WTC11 (cell line): ENCODE results near the gene KCNK5. TPM values are rescaled to one million over a fixed set of nuclear protein-coding genes. Genes with fewer than 3 reads are reported as not detected.

Source experiments
- ATAC-seq: fragments of 200-7000 bp; cut with Tn5 transposase; 2 replicates; pipeline ENCODE4 v1.10.0; 2021; ENCODE audit warnings: mild to moderate bottlenecking, moderate library complexity
- CTCF ChIA-PET: fragments of 300-600 bp; sonication (Branson Sonifier 250); formaldehyde crosslinking; loops from one replicate; lab custom pipeline; 2021; ENCODE audit warnings: antibody characterized with exemption; lab: Charles Lee
- POLR2A ChIA-PET: fragments of 350-600 bp; sonication (Branson Sonifier 250); formaldehyde crosslinking; loops from one replicate; lab custom pipeline; 2021; ENCODE audit warnings: antibody characterized with exemption; lab: Charles Lee
- DNase-seq: peaks from one replicate; pipeline ENCODE4 v3.0.0; 2021; ENCODE audit warnings: low spot score
- H3K27ac Mint-ChIP-seq: 2 replicates; pipeline ENCODE4 v1.8.0; 2021; ENCODE audit warnings: mixed read lengths
- H3K27me3 Mint-ChIP-seq: 2 replicates; pipeline ENCODE4 v1.8.0; 2021; ENCODE audit warnings: low read depth, mild to moderate bottlenecking, moderate library complexity, mixed read lengths
- H3K36me3 Mint-ChIP-seq: 2 replicates; pipeline ENCODE4 v1.8.0; 2021; ENCODE audit warnings: mixed read lengths
- H3K4me1 Mint-ChIP-seq: 2 replicates; pipeline ENCODE4 v1.8.0; 2022; ENCODE audit warnings: mixed read lengths
- H3K4me3 Mint-ChIP-seq: 2 replicates; pipeline ENCODE4 v1.8.0; 2021; ENCODE audit warnings: mild to moderate bottlenecking, moderate library complexity, mixed read lengths
- H3K9me3 Mint-ChIP-seq: 2 replicates; pipeline ENCODE4 v1.8.0; 2021; ENCODE audit warnings: mixed read lengths
- ATF1 ChIP-seq: sonication (generic); formaldehyde crosslinking; IDR thresholded peaks from 2 replicates; pipeline ENCODE4 v1.8.1; 2023; ENCODE audit warnings: mild to moderate bottlenecking, moderate library complexity, missing genetic modification reagents
- CTCF ChIP-seq: fragments of 200-600 bp; IDR thresholded peaks from 2 replicates; pipeline ENCODE4 v1.8.0; 2022; ENCODE audit warnings: antibody characterized with exemption
- ETV6 ChIP-seq: sonication (generic); formaldehyde crosslinking; IDR thresholded peaks from 2 replicates; pipeline ENCODE4 v1.8.1; 2022; ENCODE audit warnings: mild to moderate bottlenecking, missing genetic modification reagents
- GRHL2 ChIP-seq: fragments of 250-450 bp; sonication (Bioruptor Pico); IDR thresholded peaks from 2 replicates; pipeline ENCODE4 v1.8.0; 2022; ENCODE audit warnings: mild to moderate bottlenecking, moderate library complexity; ENCODE audit not compliant: insufficient replicate concordance, severe bottlenecking
- HMGXB4 ChIP-seq: sonication (generic); formaldehyde crosslinking; IDR thresholded peaks from 2 replicates; pipeline ENCODE4 v1.8.1; 2023; ENCODE audit warnings: mild to moderate bottlenecking, moderate library complexity, missing genetic modification reagents
- JAZF1 ChIP-seq: fragments of 250-450 bp; sonication (Bioruptor Pico); IDR thresholded peaks from 2 replicates; pipeline ENCODE4 v1.9.0; 2021; ENCODE audit warnings: moderate library complexity, mild to moderate bottlenecking, inconsistent platforms
- MLX ChIP-seq: sonication (generic); formaldehyde crosslinking; IDR thresholded peaks from 2 replicates; pipeline ENCODE4 v1.8.1; 2023; ENCODE audit warnings: mild to moderate bottlenecking, missing genetic modification reagents, moderate library complexity
- MXD4 ChIP-seq: fragments of 250-450 bp; sonication (Bioruptor Pico); IDR thresholded peaks from 2 replicates; pipeline ENCODE4 v1.8.0; 2021; ENCODE audit warnings: mild to moderate bottlenecking, moderate library complexity, borderline replicate concordance
- NFE2L1 ChIP-seq: sonication (generic); formaldehyde crosslinking; IDR thresholded peaks from 2 replicates; pipeline ENCODE4 v1.8.1; 2023; ENCODE audit warnings: missing genetic modification reagents
- NR2C2 ChIP-seq: sonication (generic); formaldehyde crosslinking; IDR thresholded peaks from 2 replicates; pipeline ENCODE4 v1.8.0; 2022; ENCODE audit warnings: mild to moderate bottlenecking, missing genetic modification reagents
- PRRX2 ChIP-seq: fragments of 250-450 bp; sonication (Bioruptor Pico); IDR thresholded peaks from 2 replicates; pipeline ENCODE4 v1.8.0; 2021; ENCODE audit warnings: mild to moderate bottlenecking
- TEAD1 ChIP-seq: sonication (generic); formaldehyde crosslinking; IDR thresholded peaks from 2 replicates; pipeline ENCODE4 v1.8.0; 2022; ENCODE audit warnings: mild to moderate bottlenecking, missing genetic modification reagents
- USF2 ChIP-seq: sonication (generic); formaldehyde crosslinking; IDR thresholded peaks from 2 replicates; pipeline ENCODE4 v1.8.1; 2023; ENCODE audit warnings: mild to moderate bottlenecking, missing genetic modification reagents, moderate library complexity
- ZBTB21 ChIP-seq: sonication (generic); formaldehyde crosslinking; IDR thresholded peaks from 2 replicates; pipeline ENCODE4 v1.8.1; 2023; ENCODE audit warnings: mild to moderate bottlenecking, missing genetic modification reagents, borderline replicate concordance
- ZMAT4 ChIP-seq: fragments of 250-450 bp; sonication (Bioruptor Pico); IDR thresholded peaks from 2 replicates; pipeline ENCODE4 v1.9.0; 2021; ENCODE audit warnings: mild to moderate bottlenecking
- ZNF121 ChIP-seq: sonication (generic); formaldehyde crosslinking; IDR thresholded peaks from 2 replicates; pipeline ENCODE4 v1.8.0; 2023; ENCODE audit warnings: missing genetic modification reagents
- ZNF219 ChIP-seq: sonication (generic); formaldehyde crosslinking; IDR thresholded peaks from 2 replicates; pipeline ENCODE4 v1.8.0; 2023; ENCODE audit warnings: missing genetic modification reagents, mild to moderate bottlenecking, borderline replicate concordance
- ZNF416 ChIP-seq: fragments of 250-450 bp; sonication (Bioruptor Pico); IDR thresholded peaks from 2 replicates; pipeline ENCODE4 v1.9.0; 2021; ENCODE audit warnings: mild to moderate bottlenecking, inconsistent platforms
- ZSCAN18 ChIP-seq: fragments of 250-450 bp; sonication (Bioruptor Pico); IDR thresholded peaks from 2 replicates; pipeline ENCODE4 v2.1.2; 2022; ENCODE audit warnings: mild to moderate bottlenecking, moderate library complexity
- total RNA-seq: library from RNA; stranded (reverse); gene quantifications from 3 replicates; pipeline ENCODE4 v1.2.3, GENCODE V29; 2021

Gene KCNK5
- total RNA-seq, 1 experiment from 2014 or later: 41.8 TPM

GRCh38 chr6:39196673-39197091 lies 32.6 kb downstream of the KCNK5 start:
- ChIA-PET CTCF (interaction anchor here (2.2 kb wide), 1 partner anchor 106 kb away, joined by 12 read pairs; no protein-coding TSS in a partner anchor), POLR2A (no interaction called here)
- Mint-ChIP-seq H3K27ac (no peak overlapping the region; the same call in 1 of the 2 replicates), H3K4me3 (no peak overlapping the region), H3K36me3 (peaks cover 52% of the 10 kb centered on the region), H3K4me1 (peaks cover 24% of the 10 kb centered on the region), H3K9me3 (no peaks in the 10 kb centered on the region), H3K27me3 (no peaks in the 10 kb centered on the region; the same call in 1 of the 2 replicates)
- TF ChIP-seq NFE2L1 (CRISPR knock-in tag) (no peak), CTCF (no peak), TEAD1 (CRISPR knock-in tag) (no peak), ZNF121 (CRISPR knock-in tag) (no peak), MLX (no peak), USF2 (CRISPR knock-in tag) (no peak), MXD4 (CRISPR knock-in tag) (no peak), ZNF416 (no peak), ZMAT4 (CRISPR knock-in tag) (no peak), JAZF1 (CRISPR knock-in tag) (no peak), ZBTB21 (CRISPR knock-in tag) (no peak), ATF1 (CRISPR knock-in tag) (no peak), HMGXB4 (CRISPR knock-in tag) (no peak), NR2C2 (no peak), ZNF219 (CRISPR knock-in tag) (no peak)
- DNase-seq (no peak), ATAC-seq (no peak)

- no peak overlapping the region for H3K4me3 Mint-ChIP-seq
- H3K9me3 Mint-ChIP-seq: no peaks in the 10 kb centered on the region
- ChIA-PET CTCF (interaction anchor here (1.9 kb wide), 1 partner anchor 107 kb away, joined by 10 read pairs; no protein-coding TSS in a partner anchor), POLR2A (interaction anchor here (0.6 kb wide), 1 partner anchor 41 kb away, joined by 4 read pairs; no protein-coding TSS in a partner anchor)
- ATAC-seq: no peak
- peaks cover 56% of the 10 kb centered on the region for H3K36me3 Mint-ChIP-seq
- H3K4me1 Mint-ChIP-seq: peaks cover 24% of the 10 kb centered on the region
- no peaks in the 10 kb centered on the region; the same call in 1 of the 2 replicates for H3K27me3 Mint-ChIP-seq
- H3K27ac Mint-ChIP-seq: no peak overlapping the region
- DNase-seq: no peak
- TF ChIP-seq ETV6 (CRISPR knock-in tag): no peak
- TF ChIP-seq ZSCAN18: no peak
- TF ChIP-seq PRRX2 (CRISPR knock-in tag): no peak
- no peak for TF ChIP-seq HMGXB4 (CRISPR knock-in tag)
- no peak for TF ChIP-seq GRHL2
These were observed 33.4 kb downstream of the KCNK5 start for GRCh38 chr6:39195792-39196385.
